HG02973 (cell line): ENCODE data around the gene TMEM229B.

Experiments
- ATAC-seq: cut with Tn5 transposase; IDR thresholded peaks from one replicate; pipeline ENCODE4 v1.9.1; 2021; ENCODE audit warnings: moderate library complexity; ENCODE audit not compliant: unreplicated experiment

TMEM229B gene

DNA sequence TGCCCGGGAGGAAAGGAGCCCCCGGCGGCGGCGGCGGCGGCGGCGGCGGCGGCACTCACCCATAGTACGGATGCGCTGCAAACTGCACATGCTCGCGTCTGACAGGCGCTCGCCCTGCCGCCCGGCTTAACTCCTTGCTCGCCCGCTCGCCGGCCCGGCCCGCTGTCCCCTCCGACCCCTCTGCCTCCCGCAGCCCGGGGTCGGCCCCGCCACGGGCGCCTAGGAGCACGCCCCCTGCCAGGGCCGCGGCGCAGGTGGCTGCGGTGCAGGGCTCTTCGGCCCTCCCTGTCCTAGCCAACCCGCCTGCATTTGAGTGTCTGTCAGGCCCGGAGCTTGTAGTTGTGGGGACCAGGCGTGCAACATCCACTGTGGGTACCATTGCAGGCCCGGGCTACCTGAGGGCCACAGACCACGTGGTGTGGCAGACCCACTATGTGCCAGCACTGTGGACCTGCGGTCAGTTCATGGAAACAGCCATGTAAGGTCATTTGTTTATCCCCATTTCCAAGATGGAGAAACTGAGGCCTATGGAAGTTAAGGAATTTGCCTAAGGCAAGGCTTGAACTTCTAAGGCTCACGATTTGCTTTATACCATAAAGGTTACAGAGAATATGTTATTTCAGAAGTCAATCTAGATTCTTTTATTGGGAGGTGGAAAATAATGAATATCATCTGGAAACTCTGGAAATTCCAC lies 27.0 kb upstream of the TMEM229B start:
- no peak for ATAC-seq

DNA sequence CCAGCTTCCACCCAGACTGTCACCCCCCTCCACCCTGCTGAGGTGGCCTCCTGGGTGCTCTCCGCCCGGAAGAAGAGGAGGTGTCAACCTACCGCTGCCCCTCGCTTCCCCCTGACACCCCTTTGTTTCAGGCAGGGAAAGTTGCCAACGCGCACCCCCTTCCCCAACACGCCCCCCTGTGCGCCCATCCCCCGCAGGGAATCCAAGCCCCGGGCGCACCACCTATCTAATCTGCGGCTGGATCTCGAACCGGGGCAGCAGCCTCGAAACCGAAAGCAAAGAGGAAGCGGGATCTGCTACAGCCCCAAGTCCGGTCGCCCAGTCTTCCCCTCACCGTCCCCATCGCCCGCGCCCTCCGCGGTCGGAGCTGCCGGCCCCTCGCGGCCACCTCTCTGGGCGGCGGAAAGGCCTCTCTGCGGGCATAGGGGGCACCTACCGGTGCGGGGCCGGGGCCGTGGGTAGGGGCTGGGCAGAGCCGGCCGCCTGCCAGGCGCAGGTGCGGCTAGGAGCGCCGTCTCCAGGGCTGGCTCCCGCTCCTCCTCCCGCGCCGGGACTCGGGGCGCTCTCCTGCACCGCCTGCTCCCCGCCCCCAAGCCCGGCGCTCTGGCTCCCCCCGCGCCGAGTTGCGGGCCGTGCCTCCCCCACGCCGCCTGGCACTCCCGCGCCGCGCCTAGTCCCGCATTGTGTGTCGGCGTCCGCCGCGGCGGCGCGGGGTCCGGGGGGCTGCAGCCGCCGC lies 26.3 kb upstream of the TMEM229B start:
- ATAC-seq, result no peak

GRCh38 chr14:67514203-67514607 lies 25.7 kb upstream of the TMEM229B start:
- ATAC-seq, result no peak

DNA sequence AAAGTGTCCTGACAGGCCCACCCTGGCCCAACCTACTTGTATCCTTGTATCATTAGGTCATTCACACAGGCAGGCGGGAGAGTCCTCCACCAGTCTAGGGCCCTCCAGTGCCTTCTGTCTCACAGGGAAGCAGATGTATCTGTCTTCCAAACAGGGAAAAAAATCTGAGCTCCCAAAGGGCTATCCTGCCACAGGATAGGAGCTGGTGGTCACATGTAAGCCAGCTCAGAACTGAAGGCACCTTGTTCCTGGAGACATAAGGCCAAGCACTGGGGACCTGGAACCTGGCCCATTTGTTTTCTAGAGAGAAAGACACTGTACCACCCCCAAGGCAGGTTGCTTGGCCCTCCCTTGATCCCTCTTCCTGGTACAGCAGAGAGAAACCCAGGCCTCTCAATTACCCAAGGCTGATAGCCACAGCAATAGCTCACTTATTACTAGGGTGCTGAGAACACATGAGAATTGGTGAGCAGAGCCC lies 25.1 kb upstream of the TMEM229B start:
- no peak for ATAC-seq

DNA sequence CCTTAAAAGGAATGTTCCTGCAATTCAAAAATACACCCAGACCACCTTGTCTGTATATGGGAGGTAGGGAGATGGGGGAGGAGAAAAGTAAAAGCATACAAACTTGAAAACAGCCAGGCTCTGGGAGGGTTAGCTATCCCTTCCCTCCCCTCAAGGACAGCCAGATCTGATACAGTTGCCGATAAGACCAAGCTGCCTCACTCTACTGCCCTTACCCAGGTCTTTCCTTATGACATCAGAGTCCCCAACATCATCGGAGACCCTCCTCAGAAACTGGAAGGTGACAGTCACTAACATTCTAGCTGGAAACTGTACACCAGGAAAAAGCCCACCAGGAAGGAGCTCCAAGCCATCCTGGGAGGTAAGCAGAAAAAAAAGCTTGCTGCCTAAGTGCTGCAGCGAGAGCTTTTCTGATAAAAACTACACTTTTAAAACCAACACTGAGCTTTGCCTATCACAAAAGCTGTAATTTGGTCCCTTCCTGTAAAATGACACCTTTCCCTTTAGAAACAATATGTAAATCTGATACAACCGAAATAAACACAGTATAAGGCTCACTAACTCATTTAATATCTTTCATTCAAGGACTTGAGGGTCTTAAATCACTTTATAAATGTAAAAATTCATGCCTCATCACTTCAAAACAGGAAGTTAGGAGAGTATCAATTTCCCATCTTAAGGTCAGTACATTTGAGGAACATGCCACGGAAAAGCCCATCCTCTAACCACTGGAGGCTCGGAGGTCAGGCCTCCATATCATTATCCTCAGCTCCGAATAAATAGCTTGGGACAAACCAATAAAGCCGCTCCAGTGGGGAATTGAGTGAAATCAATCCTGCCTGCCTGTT lies 24.2 kb upstream of the TMEM229B start:
- no peak for ATAC-seq

GRCh38 chr14:67510836-67511235 lies 22.3 kb upstream of the TMEM229B start:
- no peak for ATAC-seq

- no peak for ATAC-seq
Measured at GRCh38 chr14:67510121-67510520, 21.6 kb upstream of the TMEM229B start.

DNA sequence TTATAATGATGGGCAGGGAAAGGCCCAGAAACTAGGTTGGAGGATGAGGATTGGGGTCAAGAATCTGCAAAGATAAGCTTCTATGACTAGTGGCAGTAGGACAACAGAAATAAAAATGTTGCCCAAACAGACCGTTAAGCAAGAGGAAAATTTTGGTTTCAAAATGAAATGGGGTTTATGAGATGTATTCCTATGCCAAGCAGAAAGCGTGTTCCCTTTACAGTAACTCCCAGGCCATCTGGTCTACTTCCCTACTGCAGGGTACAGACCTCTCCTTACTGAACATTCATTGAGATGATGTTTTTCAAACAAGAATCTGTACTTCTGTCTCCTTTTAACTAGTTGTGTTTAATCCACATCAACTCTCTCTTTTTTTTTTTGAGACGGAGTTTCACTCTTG lies 20.4 kb upstream of the TMEM229B start:
- ATAC-seq, result no peak

GRCh38 chr14:67505254-67505653 lies 16.7 kb upstream of the TMEM229B start:
- no peak for ATAC-seq

DNA sequence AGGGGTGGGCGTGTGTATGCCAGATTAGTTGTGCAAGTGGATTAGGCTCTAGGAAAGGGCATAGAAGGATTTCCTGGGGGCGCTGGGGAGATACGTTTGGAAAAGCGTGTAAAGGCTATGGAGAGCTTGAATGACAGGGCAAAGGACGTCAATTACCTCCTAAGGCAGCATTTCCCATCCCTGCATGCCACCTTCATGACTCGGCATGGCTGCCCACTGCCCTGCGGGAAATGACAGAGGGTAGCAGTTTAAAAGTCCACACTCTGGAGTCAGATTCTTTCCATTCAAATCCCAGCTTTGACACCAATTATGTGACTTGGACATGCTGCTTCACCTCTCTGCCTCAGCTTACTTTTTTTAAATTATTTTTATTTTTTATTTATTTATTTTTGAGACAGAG lies 14.8 kb upstream of the TMEM229B start:
- ATAC-seq, result no peak

GRCh38 chr14:67502867-67503266 lies 14.3 kb upstream of the TMEM229B start:
- no peak for ATAC-seq

GRCh38 chr14:67501670-67502069 lies 13.1 kb upstream of the TMEM229B start:
- ATAC-seq, result no peak

DNA sequence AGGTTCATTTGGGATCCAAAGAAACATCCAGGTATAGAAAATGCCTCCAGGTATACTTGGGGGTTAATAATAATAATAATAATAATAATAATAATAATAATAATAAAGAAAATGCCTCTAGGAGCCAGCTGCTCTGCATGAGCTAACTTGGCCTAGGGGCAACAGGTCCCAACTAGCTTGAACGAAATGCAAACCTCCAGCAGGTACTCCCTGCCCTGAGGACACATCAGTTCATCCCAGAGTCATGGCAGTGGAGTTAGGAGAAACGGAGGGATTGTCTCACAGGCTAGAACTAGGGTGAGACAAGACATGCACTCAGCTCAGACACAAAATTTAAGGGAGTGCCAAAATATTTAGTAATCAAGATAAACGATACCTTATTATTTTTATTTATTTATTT lies 12.5 kb upstream of the TMEM229B start:
- no peak for ATAC-seq

GRCh38 chr14:67497716-67498115 lies 9.2 kb upstream of the TMEM229B start:
- ATAC-seq, result no peak

GRCh38 chr14:67497216-67497615 lies 8.7 kb upstream of the TMEM229B start:
- ATAC-seq, result no peak

DNA sequence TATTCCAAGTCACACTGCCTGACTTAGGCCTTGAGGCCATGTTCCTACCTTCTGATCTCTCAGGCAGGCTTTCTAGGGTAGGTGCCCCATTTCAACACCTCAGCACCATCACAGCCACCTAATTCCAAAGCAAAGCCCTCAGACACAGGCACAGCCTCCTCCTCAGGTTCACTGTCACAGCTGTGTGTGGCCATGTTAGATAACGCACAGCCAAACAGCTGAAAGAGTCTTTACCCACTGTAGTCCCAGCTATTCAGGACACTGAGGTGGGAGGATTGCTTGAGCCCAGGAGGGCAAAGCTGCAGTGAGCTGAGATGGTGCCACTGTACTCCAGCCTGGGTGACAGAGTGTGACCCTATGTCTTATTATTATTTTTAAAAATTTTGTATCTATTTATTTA lies 7.3 kb upstream of the TMEM229B start:
- ATAC-seq, result no peak

GRCh38 chr14:67493092-67493717 lies 4.7 kb upstream of the TMEM229B start:
- ATAC-seq, result no peak

DNA sequence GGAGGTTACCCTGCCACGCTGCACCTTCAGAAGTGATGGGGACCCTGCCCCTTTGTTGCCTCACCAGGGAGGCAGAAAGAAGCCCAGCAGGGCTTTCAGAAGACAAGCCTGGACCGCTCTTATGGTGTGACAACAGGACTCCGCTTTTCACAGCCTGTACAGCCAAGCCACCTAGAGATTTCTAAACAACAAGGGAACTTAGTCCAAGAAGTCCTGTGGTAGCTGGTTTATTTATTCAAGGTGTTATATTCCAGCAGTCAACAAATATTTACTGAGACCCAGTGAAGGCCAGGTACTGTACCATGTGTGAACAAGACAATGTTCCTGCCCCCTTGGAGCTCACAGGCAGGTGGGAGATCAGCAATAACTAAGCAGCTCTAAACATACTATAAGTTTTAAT lies 4.0 kb upstream of the TMEM229B start:
- no peak for ATAC-seq

DNA sequence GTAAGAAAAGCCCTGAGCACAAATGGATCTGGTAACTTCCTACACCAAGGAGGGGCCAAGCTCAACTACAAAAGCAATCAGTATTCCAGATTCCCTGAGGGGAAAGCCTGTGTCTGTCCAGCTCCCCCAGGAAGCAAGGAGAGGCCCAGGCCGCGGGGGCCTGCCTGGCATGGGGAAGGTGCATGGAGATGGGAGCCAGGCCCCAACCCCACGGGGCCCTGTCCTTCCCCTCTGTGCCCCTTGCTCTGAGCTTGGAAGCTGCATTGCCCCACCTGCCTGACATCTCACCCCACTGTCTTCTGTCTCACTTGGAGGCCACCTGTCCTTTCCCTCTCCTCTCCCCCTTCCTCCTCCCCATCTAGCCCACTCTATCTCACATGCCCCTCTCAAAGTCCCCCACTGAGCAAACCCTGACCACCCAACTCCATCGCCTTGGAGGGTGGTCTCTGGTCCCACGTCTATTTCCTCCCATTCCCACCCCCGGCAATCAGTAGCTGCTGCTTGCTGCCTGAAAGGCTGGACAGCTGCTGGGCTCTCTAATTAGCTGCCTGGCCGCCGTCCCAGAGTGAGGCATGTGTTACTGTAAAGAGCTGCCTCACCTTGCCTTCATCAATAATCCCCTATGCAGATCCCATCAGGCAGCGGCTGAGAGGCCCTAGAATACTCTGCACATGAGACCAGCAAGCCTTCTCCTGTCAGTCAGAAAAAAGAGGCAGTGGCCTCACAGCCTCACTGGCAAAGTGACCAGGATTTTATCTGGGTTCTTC lies 3.4 kb upstream of the TMEM229B start:
- no peak for ATAC-seq

GRCh38 chr14:67491285-67491684 lies 2.8 kb upstream of the TMEM229B start:
- ATAC-seq, result no peak
